Gastroesophageal sphincter (tissue), 3 donors: ENCODE measurements around the gene KRTAP10-12.
"Not testable (repeated sequence)": the region's sequence is repeated elsewhere in the genome, so short reads cannot be mapped to it uniquely, and the experiment has no call there.

Experiments used
- CTCF ChIP-seq, 4 experiments: fragments of 200-600 bp in 2 of 4; fragments of 450-650 bp in 2 of 4; sonication (generic) in 1 of 4; IDR thresholded peaks; one replicate each; pipeline ENCODE4 v1.5.1; 2017 to 2019; ENCODE audit warnings: antibody characterized with exemption in 4 of 4, mild to moderate bottlenecking in 2 of 4, moderate library complexity in 2 of 4
- EP300 ChIP-seq: sonication (generic); formaldehyde crosslinking; IDR thresholded peaks from one replicate; pipeline ENCODE4 v1.6.1; 2017; ENCODE audit warnings: antibody characterized with exemption, mild to moderate bottlenecking
- POLR2A ChIP-seq, 2 donors: fragments of 450-650 bp; IDR thresholded peaks; one replicate each; pipeline ENCODE4 v1.6.1; 2017; ENCODE audit warnings: antibody characterized with exemption in 2 of 2, mild to moderate bottlenecking in 2 of 2, moderate library complexity in 1 of 2
- POLR2AphosphoS5 ChIP-seq: sonication (generic); formaldehyde crosslinking; IDR thresholded peaks from one replicate; pipeline ENCODE4 v1.6.1; 2017; ENCODE audit warnings: antibody characterized with exemption

GRCh38 chr21:44697172-44697810, at the start of gene KRTAP10-12:
- TF ChIP-seq POLR2A (IDR thresholded peaks at IDR 0.05); CTCF (IDR thresholded peaks at IDR 0.05); EP300; POLR2AphosphoS5: not testable (repeated sequence)
